IMR-90 (cell line): Measurements from ENCODE around the gene SRRM3. TPM values are rescaled to one million over a fixed set of nuclear protein-coding genes. Genes with fewer than 3 reads are reported as not detected.
"Not testable (repeated sequence)": the region's sequence is repeated elsewhere in the genome, so short reads cannot be mapped to it uniquely, and the experiment has no call there.

Experiments used
- ATAC-seq: fragments of 200-7000 bp; cut with Tn5 transposase; 2 replicates; pipeline ENCODE4 v1.9.1; 2020; ENCODE audit warnings: low read depth, mild to moderate bottlenecking, moderate library complexity
- BruUV-seq: library from RNA; stranded (reverse); fragments of 400-500 nt; replicated peaks from 2 replicates; lab custom pipeline; 2021; lab: Mats Ljungman, UMichigan
- CTCF ChIA-PET: fragments of 300-600 bp; formaldehyde crosslinking; extraction: SDS; loops from one replicate; lab custom pipeline; 2021; ENCODE audit warnings: antibody characterized with exemption; lab: Yijun Ruan, JAX
- POLR2A ChIA-PET: fragments of 300-600 bp; sonication (Branson Sonifier 250); formaldehyde crosslinking; loops from one replicate; lab custom pipeline; 2022; ENCODE audit warnings: antibody characterized with exemption; ENCODE audit not compliant: unreplicated experiment; lab: Charles Lee
- DNase-seq: peaks from one replicate; pipeline ENCODE4 v3.0.0; 2013
- H2AFZ ChIP-seq: replicated peaks from 2 replicates; pipeline ENCODE3; 2013; ENCODE audit warnings: low read length, mild to moderate bottlenecking; ENCODE audit not compliant: poor library complexity
- H2AK5ac ChIP-seq: 2 replicates; pipeline ENCODE4 v1.6.1; 2013; ENCODE audit warnings: low read depth, low read length, inconsistent platforms
- H2AK9ac ChIP-seq: replicated peaks from 2 replicates; pipeline ENCODE3; 2013; ENCODE audit warnings: mild to moderate bottlenecking, low read depth, low read length, moderate library complexity; ENCODE audit not compliant: poor library complexity
- H2BK120ac ChIP-seq: 2 replicates; pipeline ENCODE4 v1.6.1; 2013; ENCODE audit warnings: low read depth, low read length, inconsistent platforms
- H2BK15ac ChIP-seq: 3 replicates; pipeline ENCODE4 v1.6.1; 2013; ENCODE audit warnings: low read depth, low read length, inconsistent platforms
- H2BK20ac ChIP-seq: 2 replicates; pipeline ENCODE4 v1.6.1; 2013; ENCODE audit warnings: low read depth, mild to moderate bottlenecking, inconsistent platforms, low read length, moderate library complexity
- H2BK5ac ChIP-seq: 2 replicates; pipeline ENCODE4 v1.6.1; 2013; ENCODE audit warnings: mild to moderate bottlenecking, low read depth, low read length, inconsistent platforms; ENCODE audit not compliant: poor library complexity, severe bottlenecking
- H3K14ac ChIP-seq: replicated peaks from 2 replicates; pipeline ENCODE4 v1.6.1; 2013; ENCODE audit warnings: low read depth, low read length, inconsistent platforms
- H3K18ac ChIP-seq: 2 replicates; pipeline ENCODE4 v1.6.1; 2013; ENCODE audit warnings: low read depth, low read length, control low read depth
- H3K23ac ChIP-seq: 2 replicates; pipeline ENCODE4 v1.6.1; 2013; ENCODE audit warnings: low read depth, low read length, inconsistent platforms
- H3K27ac ChIP-seq: 2 replicates; pipeline ENCODE4 v1.5.1; 2013; ENCODE audit warnings: mild to moderate bottlenecking, control low read depth, low read length; ENCODE audit not compliant: insufficient read depth
- H3K27me3 ChIP-seq: 2 replicates; pipeline ENCODE4 v1.6.1; 2013; ENCODE audit warnings: low read length; ENCODE audit not compliant: control insufficient read depth, insufficient read depth
- H3K36me3 ChIP-seq: 2 replicates; pipeline ENCODE4 v1.6.1; 2013; ENCODE audit warnings: low read length, mixed read lengths; ENCODE audit not compliant: control insufficient read depth, insufficient read depth
- H3K4ac ChIP-seq: 2 replicates; pipeline ENCODE4 v1.6.1; 2013; ENCODE audit warnings: low read depth, low read length, inconsistent platforms
- H3K4me1 ChIP-seq: 2 replicates; pipeline ENCODE4 v1.6.1; 2013; ENCODE audit warnings: low read length, mixed read lengths; ENCODE audit not compliant: control insufficient read depth, insufficient read depth
- H3K4me2 ChIP-seq: 2 replicates; pipeline ENCODE4 v1.6.1; 2013; ENCODE audit warnings: low read depth, mild to moderate bottlenecking, control low read depth, low read length, moderate library complexity
- H3K4me3 ChIP-seq: 2 replicates; pipeline ENCODE4 v1.5.1; 2013; ENCODE audit warnings: low read depth, mild to moderate bottlenecking, control low read depth, low read length, moderate library complexity; ENCODE audit not compliant: insufficient read depth
- H3K56ac ChIP-seq: 2 replicates; pipeline ENCODE4 v1.6.1; 2013; ENCODE audit warnings: low read length, inconsistent platforms; ENCODE audit not compliant: insufficient read depth; ENCODE audit errors: extremely low read depth
- H3K79me1 ChIP-seq, 2 experiments: 2 replicates each; pipeline ENCODE4 v1.6.1; 2013; ENCODE audit warnings: low read length in 2 of 2, inconsistent platforms in 1 of 2, low read depth in 1 of 2
- H3K9ac ChIP-seq: 2 replicates; pipeline ENCODE4 v1.6.1; 2013; ENCODE audit warnings: low read depth, low read length, control low read depth
- H3K9me1 ChIP-seq: 2 replicates; pipeline ENCODE4 v1.6.1; 2013; ENCODE audit warnings: low read length, inconsistent platforms; ENCODE audit not compliant: insufficient read depth
- H3K9me3 ChIP-seq: 2 replicates; pipeline ENCODE4 v1.6.1; 2013; ENCODE audit warnings: low read length; ENCODE audit not compliant: control insufficient read depth, insufficient read depth
- H4K20me1 ChIP-seq: 2 replicates; pipeline ENCODE4 v1.6.1; 2013; ENCODE audit warnings: low read length, inconsistent platforms; ENCODE audit not compliant: insufficient read depth
- H4K5ac ChIP-seq: 2 replicates; pipeline ENCODE4 v1.6.1; 2013; ENCODE audit warnings: mild to moderate bottlenecking, low read depth, low read length, control low read depth
- H4K8ac ChIP-seq, 2 experiments: 2 replicates each; pipeline ENCODE4 v1.6.1; 2013; ENCODE audit warnings: low read depth in 2 of 2, low read length in 2 of 2, control low read depth in 1 of 2, inconsistent platforms in 1 of 2
- H4K91ac ChIP-seq: 2 replicates; pipeline ENCODE4 v1.6.1; 2013; ENCODE audit warnings: low read depth, low read length, inconsistent platforms; ENCODE audit not compliant: insufficient read depth
- whole genome bisulfite sequencing, 2 experiments: methylation state at CpG; one replicate each; pipeline versions ENCODE4 v1.1.5 to v1.1.7; 2013; ENCODE audit warnings: missing lambda C conversion rate in 2 of 2; ENCODE audit not compliant: insufficient read length in 1 of 2; ENCODE audit errors: extremely low coverage in 2 of 2; 5-methylcytosine and 5-hydroxymethylcytosine counted together
- dilution Hi-C: fragments of 300-500 bp; cut with HindIII; formaldehyde crosslinking; loops from one replicate; pipeline ENCODE4 v1.14.3; 2018; ENCODE audit warnings: low sequenced_read_pairs; ENCODE audit not compliant: unreplicated experiment
- in situ Hi-C: fragments of 300-500 bp; cut with MboI; formaldehyde crosslinking; loops from 3 replicates; pipeline ENCODE4 v1.14.3; 2019; ENCODE audit warnings: low sequenced_read_pairs, inconsistent platforms, mixed read lengths
- intact Hi-C: fragments of 100-400 bp; cut with micrococcal nuclease; formaldehyde crosslinking; loops from 2 replicates; pipeline ENCODE4 v1.10.0; 2022
- polyA plus RNA-seq, 3 experiments: library from polyadenylated mRNA; depleted of rRNA; stranded (reverse); fragments of >200 nt; gene quantifications; 2 replicates each; pipeline ENCODE4 v1.2.3, GENCODE V29; 2012; ENCODE audit warnings: low replicate concordance in 1 of 3
- total RNA-seq: library from RNA; depleted of rRNA; stranded (reverse); fragments of >200 nt; gene quantifications from 2 replicates; pipeline ENCODE4 v1.2.3, GENCODE V29; 2012

Gene SRRM3
- total and polyA plus RNA-seq, 2 of the 4 experiments (the other 2 are of a cell fraction): 0.18 to 2.5 TPM

DNA sequence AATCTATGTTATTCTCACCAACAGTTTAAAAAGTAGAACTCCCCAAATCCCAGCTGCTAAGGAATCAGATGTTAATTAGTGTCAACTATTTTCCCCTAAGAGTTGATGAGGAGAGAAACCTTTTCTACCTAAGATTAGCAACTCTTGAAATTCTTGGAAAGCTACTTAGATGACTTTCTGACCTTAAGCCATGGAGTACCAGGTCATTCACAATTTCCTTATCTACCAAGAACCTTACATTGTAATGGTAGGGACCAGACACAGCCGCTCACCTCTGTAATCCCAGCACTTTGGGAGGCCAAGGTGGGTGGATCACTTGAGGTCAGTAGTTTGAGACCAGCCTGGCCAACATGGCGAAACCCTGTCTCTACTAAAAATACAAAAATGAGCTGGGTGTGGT is 133.7 kb downstream of the SRRM3 start:
- H2BK5ac ChIP-seq, dilution Hi-C loops, H2AK9ac ChIP-seq, H4K91ac ChIP-seq, H3K23ac ChIP-seq, H3K18ac ChIP-seq, H3K4me3 ChIP-seq, H3K27ac ChIP-seq, H2AFZ ChIP-seq, H3K27me3 ChIP-seq, H4K8ac ChIP-seq, intact Hi-C loops, H2BK15ac ChIP-seq, H3K4me2 ChIP-seq, H3K9ac ChIP-seq, H2AK5ac ChIP-seq, DNase-seq, H3K14ac ChIP-seq, CTCF ChIA-PET, ATAC-seq, H3K9me3 ChIP-seq, H3K56ac ChIP-seq, H2BK120ac ChIP-seq, H2BK20ac ChIP-seq, BruUV-seq, in situ Hi-C loops, POLR2A ChIA-PET, H4K5ac ChIP-seq, H3K4ac ChIP-seq: not testable (repeated sequence)
- Histone ChIP-seq H3K4me1 (peaks cover 22% of the 10 kb centered on the region), H3K9me1 (peaks cover 28% of the 10 kb centered on the region), H3K36me3 (peaks cover 20% of the 10 kb centered on the region), H3K79me1 (peaks cover 3 to 69% of the 10 kb centered on the region in 2 experiments; a peak in 3 of 4 replicates), H4K20me1 (peaks cover 99% of the 10 kb centered on the region)
- no CpG with 5 or more reads among the region's 2 CpGs for WGBS, 2 experiments
